Inflammatory macrophage treated with lipopolysaccharide for 4 hours (primary cell): ENCODE data around the gene USP48.
"Not testable (repeated sequence)": the region's sequence is repeated elsewhere in the genome, so short reads cannot be mapped to it uniquely, and the experiment has no call there.

Experiments
- DNase-seq: peaks from one replicate; pipeline ENCODE4 v3.0.0-alpha.2; 2020

USP48 gene

DNA sequence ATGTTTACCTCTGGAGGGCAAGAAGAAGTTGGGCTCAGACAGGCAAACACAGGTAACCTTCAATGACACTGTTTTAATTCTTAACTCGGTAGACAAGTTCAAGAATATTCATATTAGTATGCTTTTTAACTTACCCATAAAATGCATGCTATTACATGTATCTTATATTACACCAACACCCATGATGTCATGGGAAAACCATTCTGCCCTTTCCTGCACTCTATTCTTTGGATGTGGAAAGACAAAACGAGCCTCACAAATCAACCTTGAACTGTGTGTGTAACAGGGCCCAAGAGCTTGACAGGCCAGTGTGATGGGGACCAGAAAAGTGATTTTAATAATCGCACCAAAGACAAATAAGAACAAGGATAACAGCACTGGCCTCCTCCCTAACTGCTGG is 91.2 kb downstream of the USP48 start:
- no peak for DNase-seq

DNA sequence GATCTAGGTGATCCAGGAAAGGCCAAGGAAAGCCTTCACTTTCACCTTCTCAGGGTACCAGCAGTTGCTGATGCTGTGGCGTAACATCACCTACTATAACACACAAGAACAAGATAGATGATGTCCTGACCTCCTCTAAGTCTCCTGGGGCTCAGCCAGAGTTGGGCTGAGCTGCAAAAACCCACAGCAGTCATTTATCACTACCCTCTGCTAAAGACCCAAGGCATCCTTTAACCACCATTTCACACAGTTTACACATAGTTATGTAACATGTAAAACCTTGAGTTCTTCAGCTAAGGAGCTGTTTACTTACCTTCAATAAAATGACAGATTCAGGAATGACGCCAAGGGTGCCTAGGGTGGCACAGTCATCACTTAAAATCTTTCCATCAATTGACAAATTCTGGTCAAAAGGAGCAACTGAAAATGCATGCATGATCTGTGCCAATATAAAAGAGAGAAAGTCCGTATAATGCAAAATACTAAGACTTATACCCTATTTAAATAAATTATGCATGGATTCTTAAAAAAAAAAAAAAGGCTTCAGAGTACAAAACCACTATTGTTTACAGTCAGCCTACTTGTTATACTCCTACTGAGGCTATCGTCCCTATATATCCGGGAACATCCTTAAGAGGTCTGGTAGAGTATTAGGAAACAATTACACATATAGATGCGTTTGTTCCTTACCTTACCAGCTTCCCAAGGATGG is 93.1 kb downstream of the USP48 start:
- no peak for DNase-seq

DNA sequence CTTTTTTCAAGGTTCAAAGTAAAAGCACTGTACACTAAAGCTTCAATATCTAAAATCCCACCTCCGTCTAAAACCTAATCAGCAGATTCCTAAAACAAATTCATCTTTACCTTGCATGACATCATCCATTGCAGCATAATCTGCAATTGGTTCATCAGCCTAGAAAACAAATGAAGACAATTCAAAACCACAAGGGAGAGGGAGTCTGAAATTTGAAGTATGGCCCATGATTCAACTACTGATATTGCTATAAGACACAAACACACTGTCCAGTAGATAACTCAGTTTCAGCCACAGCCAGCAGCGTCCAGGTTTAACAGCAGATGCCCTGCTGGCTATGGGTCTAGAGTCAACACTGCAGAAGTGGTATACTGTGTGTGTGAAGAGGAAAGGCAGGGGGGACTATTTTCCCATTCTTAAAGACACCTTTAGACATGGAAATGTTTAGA is 95.8 kb downstream of the USP48 start:
- DNase-seq: no peak

DNA sequence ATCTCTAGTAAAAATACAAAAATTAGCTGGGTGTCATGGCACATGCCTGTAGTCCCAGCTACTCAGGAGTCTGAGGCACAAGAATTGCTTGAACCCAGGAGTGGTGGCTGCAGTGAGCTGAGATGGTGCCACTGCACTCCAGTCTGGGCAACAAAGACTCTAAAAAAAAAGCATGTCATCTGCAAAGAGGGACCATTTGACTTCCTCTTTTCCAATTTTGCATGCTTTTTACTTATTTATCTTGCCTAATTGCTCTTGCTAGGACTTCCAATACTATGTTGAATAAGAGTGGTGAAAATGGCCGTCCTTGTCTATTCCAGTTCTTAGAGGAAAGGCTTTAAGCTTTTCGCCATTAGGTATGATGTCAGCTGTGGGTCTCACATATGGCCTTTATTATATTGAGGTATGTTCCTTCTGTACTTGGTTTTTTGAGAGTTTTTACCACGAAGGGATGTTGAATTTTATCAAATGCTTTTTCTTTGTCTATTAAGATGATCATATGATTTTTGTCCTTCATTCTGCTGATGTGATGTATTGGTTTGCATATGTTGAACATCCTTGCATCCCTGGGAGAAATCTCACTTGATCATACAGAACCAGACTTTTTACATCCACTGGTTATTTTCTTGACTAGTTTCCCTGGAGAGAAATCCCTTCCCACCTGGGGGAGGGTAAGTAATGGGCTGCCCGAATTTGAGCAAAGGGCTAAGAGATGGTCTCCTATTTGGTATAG is 96.8 kb downstream of the USP48 start:
- no peak for DNase-seq

DNA sequence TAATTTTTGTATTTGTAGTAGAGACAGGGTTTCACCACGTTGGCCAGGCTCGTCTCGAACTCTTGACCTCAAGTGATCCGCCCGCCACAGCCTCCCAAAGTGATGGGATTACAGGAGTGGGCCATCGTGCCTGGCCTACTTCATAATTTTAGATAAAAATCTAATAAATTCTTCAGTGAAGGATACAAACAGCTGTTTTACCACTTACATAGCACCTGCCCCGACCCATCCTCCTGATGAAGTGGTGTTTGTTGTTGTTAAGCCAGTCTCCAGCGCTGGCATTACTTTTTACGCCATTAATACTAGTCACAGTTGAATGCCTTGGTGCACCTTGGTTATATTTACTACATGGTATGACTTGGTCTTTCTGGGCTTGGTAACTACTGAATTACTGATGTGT is 101.5 kb downstream of the USP48 start:
- no peak for DNase-seq

DNA sequence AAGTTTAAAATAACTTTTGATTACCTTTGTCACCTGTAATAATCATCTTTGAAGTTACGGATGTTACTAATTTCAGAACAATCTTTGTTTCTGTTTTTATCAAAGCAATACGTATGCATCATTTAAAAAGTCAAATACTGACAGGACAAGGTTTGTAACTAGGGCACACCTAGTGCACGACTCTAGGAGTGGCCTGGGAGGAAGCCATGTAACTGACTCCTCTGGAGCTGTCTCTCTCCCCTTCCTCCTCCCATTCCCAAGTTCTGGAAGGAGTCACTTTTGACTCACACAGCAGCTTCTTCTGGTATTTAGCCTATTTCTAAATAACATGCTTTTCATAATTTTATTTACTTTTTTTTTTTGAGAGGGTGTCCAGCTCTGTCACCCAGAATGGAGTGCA is 102.0 kb downstream of the USP48 start:
- no peak for DNase-seq

DNA sequence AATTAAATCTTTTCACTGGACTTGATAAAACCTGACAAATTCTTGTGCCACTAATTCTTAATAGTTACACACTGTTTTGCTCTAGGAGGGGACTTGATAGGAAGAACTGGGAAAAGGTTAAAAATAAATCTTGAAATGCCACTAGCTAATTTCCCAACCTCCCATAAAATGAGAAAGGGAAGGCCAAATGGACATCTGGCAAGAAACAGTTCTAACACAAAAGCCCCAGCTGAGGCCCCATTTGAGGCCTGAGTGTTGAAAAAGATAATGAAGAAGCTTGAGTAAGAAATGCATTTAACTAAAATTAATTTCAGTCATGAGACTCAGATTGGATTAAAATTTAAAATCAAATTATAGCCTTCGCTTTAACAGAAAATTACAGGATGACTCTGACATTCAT is 102.6 kb downstream of the USP48 start:
- DNase-seq: no peak

DNA sequence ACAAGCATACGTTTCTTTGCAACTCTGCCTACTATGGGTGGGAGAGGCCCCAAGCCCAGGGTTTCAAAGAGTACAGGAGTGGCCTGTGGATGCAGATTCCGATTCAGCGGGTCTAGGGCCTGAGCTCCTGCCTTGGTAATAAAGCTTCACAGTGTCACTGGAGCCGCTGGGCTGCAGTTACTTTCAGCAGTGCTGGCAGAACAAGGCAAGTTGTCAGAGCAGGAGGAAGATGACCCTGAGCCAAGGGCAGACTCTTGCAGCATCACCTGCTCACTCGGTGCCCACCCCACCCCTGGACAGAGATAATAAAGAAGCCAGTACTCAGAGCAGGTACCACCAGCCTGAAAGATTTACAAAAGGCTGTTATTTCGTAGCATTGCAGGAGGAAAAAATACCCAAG is 105.8 kb downstream of the USP48 start:
- no peak for DNase-seq

DNA sequence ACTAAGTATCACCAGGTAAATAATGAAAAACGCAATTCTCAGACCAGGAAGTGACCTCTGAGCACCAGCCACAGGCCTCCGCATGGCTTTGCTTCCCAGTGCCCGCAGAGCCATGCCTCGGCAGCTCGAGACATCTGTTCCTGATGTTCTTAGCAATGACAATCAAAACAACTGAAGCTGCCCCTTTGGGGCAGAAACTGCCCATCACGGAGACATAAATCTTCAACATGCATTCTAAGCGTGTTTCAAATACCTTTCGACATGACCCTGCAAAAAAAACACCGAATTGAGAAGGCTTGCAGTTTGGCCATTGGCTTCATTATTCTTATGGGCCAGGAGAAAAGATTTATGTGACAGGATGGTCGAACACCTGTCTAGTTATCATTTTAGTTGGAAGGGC is 108.0 kb downstream of the USP48 start:
- no peak for DNase-seq

DNA sequence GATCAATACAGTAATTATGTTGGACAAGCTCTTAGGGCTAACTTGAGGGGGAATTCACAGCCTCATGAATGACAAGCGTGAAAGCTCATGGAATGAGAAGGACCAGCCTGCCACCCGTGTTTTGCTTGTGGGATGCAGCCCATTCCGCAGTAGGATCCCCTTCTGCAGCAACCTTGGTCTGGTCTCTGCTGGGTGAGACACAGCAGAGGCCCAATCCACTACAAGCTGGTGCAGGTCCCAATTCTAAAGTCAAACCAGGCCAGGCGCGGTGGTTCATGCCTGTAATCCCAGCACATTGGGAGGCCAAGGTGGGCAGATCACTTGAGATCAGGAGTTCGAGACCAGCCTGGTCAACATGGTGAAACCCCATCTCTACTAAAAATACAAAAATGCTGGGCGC is 109.1 kb downstream of the USP48 start:
- not testable (repeated sequence) for DNase-seq

DNA sequence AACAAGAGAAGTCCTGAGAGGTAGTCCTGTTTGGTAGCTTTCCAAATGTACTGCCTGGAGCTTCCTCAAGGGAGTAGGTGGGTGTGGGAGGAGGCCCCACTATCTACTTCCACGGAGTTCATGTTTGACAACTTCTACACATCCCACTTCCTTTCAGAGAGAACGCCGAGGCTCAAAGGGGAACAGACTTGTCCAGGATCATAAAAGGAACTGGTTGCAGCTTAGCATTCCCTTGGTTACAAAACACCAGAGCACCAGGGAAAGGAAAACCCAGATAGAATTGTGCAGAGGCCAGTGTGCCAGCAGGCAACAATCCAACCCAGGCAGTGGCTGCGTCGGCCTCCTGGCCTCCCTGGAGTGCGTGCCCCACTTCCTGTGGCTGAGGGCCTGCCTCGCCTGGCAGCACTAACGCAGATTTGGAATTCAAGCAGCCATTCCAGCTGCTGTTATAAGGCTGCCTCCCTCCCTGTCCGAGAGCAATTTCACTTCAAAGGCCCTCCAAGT is 109.6 kb downstream of the USP48 start:
- peak; percentile 74 for DNase-seq

DNA sequence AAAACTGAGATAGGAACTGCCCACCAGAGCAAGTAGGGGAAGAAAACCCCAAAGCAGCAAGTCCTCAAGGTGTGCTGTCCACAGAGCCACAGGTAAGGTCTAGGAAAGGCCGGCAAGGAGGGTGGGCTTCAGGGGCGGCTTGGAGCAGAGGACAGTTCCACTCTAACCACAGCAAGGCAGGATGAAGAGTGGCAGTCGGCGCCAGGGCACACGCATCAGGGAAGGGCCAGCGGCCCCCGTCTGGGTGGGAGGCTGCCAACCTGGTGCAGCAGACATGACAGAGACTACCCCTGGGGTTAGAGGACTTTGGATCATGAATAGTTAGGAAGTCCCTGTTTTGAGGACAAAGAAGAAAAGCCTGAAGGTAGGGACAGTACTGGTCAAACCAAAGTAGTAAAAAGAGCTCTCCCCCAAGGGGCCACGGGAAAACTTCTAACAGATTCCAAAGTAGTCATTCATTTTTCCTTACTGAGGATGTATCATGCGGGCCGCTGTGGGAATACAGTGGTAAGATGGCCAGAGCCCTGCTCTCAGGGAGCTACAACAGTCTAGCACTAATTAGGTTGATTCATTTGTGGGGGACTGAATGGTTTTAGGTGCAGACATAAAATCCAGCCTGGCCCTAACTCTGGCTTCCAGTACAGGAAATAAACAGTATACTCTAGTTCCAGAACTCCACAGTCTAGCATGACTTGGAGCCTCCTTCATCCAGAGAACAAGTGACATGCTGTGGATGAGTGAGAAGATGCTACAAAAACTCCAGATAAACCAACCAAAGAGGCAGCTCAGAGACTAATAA is 110.3 kb downstream of the USP48 start:
- no peak for DNase-seq

DNA sequence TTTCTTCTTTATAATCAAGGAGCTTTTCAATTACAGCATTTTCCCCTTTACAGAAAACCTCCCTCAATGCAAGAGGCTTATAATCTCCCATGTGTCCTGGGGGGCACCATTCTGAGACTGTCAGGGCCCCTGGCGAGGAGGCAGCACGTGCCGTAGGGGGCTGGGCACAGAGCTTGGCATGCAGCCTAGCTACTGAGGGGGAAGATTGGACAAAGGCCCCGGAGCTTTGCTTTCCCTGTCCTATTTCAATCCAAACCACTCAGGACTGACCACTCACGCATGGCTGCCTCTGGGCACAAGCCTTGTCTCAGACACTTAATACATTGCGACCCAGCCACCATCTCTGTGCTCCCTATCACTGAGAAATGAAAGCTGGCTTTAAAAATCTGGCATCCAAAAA is 111.0 kb downstream of the USP48 start:
- no peak for DNase-seq

DNA sequence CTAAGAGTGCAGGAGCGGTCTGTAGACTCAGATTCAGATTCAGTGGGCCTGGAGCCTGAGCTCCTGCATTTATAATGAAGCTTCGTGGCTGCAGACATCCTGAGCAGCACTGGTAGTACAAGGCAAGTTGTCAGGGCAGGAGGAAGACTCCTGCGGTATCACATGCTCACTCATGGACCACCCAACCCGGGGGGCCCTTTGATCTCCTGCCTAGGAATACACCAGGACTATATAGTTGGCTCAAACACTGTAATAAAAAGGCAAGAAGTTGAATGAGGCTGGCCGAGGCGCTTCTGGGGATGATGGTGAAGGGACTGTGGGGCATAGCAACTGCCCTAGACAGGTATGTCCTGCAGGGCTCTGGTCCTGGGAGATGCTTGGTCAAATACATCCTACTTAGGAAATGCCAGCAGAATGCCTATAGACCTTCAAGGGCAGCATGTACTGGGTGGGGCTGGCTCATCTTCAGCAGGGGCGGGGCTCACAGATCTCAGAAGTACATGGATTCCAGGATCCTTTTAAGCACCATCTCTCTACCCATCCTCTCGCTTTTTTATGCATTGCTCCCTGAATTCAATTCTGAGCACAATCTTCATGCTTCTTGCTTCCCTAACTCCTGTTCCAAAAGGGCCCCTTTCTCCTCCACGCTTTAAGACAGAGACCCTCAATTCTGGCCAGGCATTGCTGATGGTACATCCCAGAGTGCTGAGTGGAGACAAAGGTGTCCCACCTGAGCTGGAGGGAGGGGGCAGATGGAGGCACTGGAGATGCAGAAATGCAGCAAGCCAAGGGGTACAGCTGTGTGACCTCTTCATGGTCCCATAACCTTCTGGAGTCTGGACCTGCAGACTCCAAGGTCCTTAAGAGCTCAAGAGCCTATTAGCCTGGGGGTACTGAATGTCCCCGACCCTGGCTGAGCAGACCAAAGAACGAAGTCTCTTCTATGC is 111.7 kb downstream of the USP48 start:
- no peak for DNase-seq

DNA sequence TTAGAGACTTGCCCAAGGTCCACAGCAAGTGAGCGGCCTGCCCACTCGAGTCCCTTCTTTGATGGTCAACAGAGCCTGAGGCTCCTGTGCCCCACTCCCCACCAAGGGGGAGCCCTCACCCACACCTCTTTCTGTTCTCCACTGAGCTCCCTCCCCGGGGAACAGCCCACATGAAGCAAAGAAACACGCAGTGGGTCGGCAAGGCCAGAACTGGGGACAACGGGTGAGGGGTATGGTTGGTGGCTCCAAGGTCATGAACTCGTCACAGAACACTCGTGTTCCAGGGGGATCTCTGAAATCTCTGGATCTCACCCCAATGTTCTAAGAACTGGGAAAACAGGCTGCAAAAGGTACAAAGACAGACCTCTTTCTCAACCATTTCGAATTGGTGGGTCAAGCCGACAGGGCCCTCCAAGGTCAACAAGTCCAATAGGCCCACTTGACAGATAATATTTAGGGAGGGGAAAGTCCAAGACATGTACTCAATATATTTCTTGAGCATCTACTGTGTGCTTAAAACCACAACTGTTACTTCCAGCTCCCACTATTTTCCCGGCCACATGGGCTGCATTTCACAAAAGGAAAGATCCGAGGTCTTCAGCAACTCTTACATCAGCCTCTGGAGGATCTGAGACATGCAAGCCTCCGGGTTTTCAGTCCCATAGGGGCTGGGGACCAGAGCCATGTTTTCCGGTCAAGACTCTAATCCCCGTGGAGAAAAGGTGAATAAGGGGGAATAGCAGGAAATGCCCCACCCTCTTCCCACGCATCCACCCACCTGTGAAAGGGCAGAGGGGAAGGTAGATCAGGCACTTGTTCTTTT is 112.7 kb downstream of the USP48 start:
- DNase-seq: no peak

DNA sequence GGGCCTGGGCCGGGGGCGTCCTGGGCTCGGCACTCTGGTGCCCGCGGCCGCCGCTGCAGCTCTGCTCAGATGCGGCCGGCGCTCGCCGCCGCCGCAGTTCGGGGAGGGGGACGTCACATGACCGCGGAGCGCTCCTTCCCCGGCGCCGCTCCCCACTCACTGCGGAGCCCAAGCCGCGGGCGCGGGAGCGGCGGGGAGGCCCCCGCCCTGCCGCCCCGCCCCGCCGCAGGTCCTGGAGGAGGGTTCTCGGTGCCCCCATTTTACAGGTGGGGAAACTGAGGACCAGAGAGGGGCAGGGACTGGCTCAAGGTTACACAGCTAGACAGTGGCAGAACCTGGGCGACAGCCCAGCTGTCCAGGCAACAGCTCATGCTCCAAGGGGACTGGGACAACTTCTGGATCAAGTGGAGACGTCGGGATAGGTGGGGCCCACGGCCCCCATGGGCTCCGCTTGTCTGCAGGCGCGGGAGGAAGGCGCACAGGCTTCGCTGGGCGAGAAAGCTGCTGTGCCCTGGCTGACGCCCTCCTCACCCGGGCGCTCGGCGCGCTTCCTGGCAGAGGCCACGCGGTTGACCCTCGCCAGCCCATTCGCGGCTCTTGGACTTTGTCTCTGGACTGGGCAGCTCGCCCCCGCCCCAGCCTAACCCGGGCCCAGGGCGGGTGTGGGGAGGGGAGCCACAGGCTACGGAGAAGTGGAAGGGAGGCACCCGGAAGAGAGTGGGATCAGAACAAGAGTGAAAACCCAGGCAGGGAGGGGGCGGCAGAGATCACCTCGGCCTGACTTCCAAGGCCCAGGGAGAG is 113.5 kb downstream of the USP48 start, which contains the start of gene RAP1GAP:
TSS of gene RAP1GAP (minus strand) at position 100 of the 801 bp plus-strand sequence. CDS start 49,325 bp downstream, outside the sequence.
- no peak for DNase-seq

DNA sequence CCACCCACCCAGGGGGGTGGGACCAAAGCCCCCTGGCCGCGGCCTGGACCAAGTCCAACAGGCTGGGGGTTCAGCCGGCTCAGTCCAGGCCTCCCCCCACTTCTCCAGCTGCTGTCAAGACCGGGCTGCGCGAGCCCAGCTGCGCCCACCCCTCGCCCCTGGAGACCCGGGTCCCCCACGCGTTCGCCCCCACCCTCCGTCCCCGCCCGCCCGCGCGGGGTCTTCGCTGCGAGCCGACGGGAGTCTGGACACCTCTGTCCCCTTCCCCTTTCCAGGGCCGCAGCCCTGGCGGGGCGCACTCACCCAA is 114.0 kb downstream of the USP48 start:
- DNase-seq: no peak

DNA sequence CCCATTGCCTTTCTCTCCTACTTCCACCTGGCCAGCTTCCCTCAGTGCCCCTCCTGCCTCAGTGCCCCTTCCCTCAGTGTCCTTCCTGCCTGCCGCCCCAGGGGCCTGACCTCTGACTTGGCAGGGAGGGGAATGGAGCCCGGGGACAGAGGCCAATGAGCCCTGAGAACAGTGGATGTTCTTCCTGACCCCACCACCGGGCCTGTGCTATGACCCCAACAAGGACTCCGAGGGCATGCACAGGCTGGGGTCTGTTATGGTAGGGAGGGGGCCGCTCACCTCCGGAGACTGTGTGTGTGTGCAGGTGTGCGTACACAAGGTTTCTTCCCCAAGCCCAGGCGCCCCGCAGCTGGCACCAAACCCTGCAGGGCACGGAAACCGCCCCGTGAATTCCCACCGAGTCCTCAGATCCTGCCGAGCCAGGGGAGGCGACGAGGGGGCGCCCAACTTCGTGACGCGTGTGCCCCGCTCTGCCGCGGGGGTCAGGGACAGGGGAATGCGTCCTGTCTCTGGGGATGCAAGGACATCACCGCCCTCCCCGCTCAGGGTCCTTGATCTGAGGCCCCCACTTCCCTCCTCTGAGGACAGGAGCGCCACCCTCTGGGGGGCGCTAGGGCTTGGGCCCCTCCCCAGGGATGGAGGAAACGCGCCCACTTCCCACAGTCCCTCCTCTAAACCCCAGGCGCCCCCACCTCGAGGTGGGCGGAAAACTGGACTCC is 114.6 kb downstream of the USP48 start:
- no peak for DNase-seq

DNA sequence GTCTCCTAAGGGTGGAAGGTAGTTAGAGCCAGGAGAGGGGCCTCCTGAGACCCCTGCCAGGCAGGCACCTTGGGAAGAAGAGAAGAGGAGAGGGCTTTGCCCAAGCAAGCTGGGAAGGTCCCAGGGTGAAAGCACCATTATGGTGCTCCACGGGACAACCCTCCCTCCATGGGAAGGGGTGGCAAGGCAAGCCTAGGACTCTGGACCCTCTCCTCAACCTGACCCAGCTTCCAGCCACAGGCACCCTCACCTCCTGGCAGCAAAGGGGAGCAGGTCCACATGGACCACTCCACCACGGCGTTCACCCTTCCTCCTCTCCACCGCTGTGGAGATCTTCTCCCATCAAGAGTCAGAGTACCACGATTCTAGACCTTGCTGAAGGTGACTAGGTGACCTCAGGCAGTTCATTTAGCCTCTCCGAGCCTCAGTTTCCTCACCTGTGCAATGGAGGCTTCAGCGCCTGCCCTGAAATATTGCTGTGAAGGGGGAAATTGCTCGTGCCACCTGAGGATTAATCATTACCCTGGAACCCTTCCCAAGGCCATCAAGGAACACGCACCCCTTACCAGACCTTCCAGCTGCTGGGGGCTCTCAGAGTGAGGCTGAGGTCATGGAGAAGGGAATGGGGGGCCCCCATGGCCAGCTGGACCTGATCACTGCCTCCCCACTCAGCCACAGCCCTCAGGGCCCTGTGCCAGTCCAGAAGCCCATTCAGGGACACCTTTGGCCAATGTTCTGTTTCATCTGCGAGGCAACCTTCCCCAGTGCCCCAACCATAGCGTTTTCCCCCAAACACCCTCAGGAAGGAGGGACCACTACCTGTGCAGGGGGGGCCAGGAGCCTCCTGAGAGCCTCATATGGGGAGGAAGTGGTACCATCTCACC is 115.4 kb downstream of the USP48 start:
- no peak for DNase-seq
